ENCODE results near the gene TCAP.

Gene TCAP

DNA sequence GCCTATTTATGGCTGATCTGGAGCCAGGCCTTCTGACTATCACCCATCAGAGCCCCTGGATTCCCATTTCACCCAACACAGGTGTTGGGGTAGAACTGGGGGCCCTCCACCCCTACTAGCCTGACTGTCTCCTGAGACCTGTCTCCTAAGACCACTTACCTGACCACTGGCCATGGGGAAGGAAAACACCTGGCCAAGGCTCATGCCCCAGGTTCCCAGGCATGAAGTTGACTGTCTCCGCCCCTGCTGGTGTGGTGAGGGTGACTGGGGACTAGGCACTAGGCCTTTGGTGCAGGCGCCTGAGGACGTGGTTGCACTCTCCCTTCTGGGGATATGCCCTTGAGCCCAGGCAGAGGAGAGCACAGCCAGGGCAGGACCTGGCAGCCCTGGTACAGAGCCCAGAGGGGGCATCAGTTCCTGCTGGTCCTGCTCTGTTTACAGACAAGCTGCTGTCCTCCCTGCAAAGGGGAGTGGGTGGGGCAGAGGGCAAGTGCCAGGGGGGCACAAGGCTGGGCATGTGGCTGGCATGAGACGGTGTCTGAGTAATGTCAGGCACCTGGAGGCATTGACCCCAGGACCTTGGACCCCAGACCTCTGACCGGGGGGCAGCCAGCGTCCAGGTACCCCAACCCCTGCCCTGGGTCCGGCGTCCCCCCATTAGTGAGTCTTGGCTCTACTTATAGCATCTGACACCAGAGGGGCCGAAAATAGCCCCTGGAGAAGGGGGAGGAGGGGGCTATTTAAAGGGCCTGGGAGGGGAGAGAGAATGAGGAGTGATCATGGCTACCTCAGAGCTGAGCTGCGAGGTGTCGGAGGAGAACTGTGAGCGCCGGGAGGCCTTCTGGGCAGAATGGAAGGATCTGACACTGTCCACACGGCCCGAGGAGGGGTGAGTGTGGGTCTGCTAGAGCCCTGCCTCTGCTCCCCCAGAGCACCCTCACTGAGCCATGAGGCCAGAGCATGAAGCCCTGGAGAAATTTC, at the start of gene TCAP:
Gene TCAP, plus strand, starts transcription at position 769 of the 981 bp plus-strand sequence. Its CDS starts 11 bp downstream, at position 780.
- no peak for DNase-seq (ENCODE audit: low spot score)

DNA sequence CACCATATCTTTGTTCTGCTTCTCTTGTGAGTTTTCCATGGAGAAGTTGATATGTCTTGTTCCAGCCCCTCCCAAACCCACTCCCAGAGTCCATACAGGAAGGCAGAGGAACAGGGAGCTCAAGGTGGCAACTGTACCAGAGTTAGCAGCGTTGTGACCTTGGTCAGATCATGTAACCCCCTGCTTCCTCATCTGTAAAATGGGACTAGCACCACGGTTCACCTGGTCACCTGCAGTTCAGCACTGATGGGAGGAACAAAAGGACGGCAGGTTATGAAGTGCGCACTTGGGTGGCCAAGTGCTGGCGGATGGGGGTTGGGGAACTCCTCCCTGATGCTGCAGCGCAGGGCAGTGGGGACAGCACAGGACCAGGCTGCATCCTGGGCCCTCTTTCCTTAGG, 49.7 kb upstream of the TCAP start:
- no peak for DNase-seq (ENCODE audit: low spot score)

GRCh38 chr17:39617100-39617445, 48.1 kb upstream of the TCAP start:
- no peak for DNase-seq (ENCODE audit: low spot score)

GRCh38 chr17:39617446-39618245, 47.5 kb upstream of the TCAP start:
- peak; percentile 77 for DNase-seq (ENCODE audit: low spot score)

DNA sequence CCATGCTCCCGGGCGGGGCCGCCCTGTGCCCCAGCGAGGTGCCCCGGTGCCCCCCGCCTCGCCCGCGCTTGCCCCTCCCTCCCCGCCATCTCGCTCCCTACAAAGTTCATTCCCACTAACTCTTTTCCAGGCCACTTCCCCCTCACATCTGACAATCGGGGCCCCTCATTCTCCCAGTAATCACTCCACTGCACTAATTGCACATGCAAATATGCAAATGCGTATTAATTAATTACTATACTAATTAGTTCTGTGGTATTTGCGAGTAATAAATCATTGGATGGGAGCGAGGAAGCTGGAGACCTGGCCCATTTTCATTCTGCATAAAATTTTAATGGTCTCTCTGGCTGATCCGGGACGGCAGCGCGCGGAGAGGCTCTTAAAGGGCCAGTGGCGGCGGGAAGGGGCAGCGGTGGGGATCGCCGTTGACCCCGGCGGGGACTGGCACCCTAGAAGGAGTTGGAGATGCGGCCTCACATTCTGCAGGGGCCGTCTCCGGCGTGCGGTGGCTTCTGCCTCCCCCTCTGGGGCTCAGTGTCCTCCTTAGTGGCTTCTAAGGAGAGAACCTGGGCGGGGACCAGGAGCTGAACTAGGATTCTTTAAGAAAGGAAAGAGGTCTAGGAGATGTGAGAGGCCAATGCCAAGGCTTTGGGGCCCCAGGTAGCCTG, 46.8 kb upstream of the TCAP start:
- DNase-seq (ENCODE audit: low spot score), result peak; percentile 48

DNA sequence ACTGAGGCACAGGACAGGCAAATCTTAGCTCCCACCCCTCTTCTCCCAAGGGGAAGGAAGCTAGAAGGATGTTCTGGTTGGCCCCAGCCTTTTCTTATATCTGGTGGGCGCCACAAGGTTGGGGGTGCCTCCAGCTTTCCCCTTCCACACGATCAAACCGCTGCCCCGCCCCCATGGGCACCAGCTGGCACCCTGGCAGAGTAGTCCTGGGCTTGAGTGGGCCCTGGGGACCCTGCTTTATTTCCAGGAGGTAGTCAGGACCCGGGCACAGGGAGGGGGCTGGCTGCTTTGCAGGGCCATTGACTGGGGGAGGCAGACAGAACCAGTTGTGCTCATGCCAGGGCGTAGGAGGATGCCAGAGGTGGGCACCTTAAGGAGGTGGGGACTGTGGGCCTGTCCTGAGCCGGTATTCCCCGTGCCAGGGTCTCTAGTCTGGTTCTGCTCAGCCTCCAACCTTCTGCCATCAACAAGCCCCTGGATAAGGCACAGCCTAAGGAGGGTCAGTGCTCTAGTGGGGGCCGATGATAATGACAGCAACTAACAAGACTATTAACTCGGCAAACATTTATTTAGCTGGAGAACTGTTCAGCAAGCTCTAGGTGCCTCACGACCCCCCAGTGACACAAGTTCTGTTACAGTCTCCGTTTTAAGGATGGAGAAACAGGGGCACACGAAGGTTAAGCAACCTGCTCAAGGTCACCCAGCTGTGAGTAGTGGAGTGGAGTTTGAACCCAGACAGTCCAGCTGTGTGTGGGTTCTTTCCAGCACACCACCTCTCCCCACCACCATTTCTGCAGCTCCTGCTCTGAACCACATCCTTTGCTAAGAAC, 46.0 kb upstream of the TCAP start:
- no peak for DNase-seq (ENCODE audit: low spot score)

GRCh38 chr17:39619786-39620101, 45.4 kb upstream of the TCAP start:
- no peak for DNase-seq (ENCODE audit: low spot score)

DNA sequence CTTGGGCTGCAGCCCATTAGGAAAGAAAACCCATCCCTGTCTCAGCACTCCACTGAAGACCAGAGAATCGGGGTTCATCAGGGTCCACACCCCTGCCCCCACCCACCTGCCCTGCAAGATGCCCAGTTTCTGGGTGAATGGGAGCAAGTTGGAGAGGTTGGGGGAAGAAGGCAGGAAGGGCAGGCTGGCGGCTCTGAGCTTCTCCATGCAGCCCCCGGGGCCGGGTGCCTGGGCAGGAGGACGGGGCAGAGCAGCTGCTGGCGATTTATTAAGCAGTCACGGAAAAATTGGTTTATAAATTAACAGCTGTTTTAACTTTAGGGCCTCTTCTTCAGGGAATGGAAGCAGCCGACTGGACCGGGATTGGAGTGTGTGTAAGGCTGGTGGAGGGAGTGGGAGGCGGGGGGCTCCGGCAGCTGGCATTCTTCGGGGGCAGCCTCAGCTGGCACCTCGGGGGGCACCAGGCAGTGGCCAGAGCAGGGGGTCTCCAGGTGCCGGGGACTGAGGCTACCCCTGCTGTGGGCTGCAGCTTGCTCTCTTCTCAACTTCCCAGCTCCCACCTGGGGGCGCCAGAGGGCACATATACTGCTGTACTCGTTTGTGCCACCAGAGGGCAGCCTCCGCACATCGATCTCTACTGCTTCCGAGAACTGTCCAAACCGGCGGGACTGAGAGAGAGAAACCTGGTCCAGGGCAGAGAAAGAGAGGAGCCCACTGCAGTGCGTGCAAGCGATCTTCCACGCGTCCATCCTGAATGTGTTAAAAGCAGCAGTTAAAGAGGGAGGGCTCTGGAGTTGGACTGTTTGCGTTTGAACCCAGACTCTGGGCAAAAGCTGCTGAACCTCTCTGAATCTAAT, 43.4 kb upstream of the TCAP start:
- DNase-seq (ENCODE audit: low spot score), result peak; percentile 91

- no peak for DNase-seq (ENCODE audit: low spot score)
Observed at GRCh38 chr17:39622380-39623006, 42.7 kb upstream of the TCAP start.

- peak; percentile 86 for DNase-seq (ENCODE audit: low spot score)
Observed at GRCh38 chr17:39623356-39623950, 41.7 kb upstream of the TCAP start.

- no peak for DNase-seq (ENCODE audit: low spot score)
Observed at GRCh38 chr17:39624313-39624712, 40.8 kb upstream of the TCAP start.

DNA sequence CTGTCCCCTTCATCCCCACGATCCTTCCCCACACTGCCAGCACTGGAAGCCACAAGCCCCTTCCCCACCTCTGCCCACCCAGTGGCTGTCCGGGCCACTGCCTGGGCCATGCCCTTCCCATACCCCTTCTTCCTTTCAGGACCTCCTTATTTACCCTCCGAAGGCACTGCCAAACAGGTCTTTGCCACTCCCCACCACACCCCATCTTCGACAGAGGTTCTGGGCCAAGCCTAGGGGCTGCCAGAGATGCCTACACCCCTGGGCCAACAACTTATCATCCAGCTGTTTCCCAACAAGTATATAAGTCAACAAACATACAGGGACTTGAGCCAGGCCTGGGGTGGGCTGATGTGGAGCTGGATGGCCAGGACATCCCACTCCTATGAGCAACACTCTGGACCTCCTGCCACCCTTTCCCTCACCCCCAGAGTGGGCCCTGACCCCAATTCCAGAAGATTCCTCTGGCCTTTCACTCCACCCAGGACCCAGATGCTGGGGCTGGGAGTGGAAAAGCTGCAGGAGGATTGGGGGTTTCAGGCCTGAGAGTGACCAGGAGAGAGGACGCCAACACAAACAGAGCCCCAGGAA, 39.9 kb upstream of the TCAP start:
- DNase-seq (ENCODE audit: low spot score), result no peak

DNA sequence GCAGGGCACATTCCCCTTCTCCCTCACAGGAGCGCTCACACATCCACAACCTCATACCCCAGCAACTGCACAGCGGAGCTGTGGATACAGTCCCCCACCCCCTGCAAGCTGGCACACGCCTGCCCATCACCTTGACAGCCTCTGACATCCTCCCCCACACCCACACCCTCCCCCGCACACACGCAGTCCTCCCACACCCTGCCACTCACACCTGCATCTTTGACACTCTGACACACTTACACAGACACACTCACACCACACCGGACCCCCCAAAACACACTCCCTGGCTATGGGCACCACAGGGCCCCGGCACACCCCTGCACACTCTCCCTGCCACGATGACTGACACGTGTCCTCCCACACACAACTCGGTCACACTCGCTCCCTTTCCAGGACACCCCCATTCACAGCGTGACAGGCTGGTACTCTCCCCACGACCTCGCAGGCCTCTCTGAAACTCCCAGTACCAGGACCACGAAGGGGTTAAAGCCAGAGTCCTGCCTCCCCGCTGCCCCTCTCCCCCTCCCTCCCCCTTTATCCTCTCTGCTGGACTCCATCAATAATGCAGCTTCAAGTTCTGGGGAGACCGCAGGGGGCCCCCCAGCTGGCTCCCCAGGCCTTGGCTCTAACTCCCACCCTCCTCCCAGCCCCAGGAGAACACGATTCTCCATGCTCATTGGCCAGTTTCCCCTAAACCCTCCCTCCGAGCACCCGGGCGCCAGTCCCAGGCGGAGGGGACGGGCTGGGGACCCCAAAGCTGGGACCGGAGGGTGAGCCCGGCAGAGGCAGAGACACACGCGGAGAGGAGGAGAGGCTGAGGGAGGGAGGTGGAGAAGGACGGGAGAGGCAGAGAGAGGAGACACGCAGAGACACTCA, 38.7 kb upstream of the TCAP start, which contains the start of gene PPP1R1B:
Gene PPP1R1B, plus strand, starts transcription at position 782 of the 876 bp plus-strand sequence. CDS start 441 bp downstream, outside the sequence.
- DNase-seq (ENCODE audit: low spot score), result no peak

- no peak for DNase-seq (ENCODE audit: low spot score)
Observed at GRCh38 chr17:39627047-39627711, 38.0 kb upstream of the TCAP start.

DNA sequence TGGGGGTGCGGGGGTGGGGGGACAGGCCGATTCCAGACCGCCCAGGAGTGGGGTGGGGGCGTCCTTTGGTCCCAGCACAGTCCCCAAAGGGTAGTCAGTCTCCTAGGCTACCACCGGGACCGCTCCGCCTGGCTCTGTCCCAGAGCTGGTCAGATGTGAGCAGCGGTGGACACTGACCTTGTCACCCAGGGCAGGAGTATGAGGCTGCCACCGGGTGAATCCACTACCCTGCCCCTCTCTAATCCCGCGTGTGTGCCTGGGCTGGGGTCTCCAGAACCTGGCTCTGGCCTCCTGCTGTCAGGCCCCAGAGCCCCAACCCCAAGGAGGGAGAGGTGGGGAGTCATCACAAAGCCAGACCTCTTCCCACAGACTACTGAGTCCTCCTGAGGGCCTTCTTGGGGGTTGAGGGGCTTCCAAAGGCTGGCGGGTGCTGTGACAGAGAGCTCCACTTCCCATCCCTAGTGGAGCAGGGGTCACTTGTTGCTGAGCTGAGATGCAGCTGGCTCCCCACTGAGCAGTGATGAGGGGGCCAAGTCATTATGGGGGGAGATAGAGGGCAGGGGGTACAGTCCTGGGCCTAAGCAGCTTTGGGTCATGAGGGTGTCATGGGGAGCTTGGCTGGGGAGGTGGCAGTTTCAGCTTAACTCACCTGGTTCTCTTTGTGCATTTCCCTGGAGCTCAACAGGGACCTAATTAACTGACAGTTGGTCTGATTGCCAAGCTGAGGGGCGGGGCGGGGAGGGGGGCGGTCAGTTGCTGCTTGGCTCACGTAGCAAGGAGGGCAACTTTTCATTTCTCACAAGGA, 37.2 kb upstream of the TCAP start:
- no peak for DNase-seq (ENCODE audit: low spot score)

DNA sequence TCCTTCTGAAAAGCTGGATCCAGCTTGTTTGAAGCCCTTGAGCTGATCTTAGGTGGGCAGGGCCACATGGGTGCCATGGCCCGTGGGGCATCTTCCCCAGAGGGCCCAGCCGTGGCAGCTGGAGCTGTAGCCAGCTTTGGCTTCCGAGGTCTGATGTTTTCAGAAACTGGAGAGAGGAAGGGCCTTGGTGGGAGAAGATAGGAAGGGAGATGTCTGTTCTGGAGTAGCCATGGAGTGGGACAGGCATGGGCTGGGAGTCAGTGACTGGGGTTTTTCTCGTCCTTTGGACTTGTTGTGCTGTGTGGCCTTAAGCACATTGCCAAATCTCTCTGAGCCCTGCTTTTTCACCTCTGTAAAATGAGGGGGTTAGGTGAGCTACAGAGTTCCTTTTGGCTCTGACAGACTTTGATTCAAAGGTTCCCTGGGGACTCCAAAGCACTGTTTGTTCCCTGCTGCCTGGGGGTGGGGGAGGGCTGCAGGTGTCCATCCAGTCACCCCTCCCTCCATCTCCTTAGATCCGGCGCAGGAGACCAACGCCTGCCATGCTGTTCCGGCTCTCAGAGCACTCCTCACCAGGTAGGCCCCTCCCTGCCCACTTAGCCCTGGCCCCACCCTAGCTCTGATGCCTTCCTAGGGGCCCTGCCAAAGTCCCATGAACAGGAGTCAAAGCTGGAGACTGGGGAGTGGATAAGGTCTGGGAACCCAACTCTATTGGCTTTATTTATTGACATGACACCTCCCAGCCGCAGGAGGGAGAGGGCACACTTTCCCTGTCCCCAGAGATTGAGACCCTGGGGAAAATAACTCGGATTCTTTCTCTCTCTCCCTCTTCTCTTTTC, 36.3 kb upstream of the TCAP start:
- no peak for DNase-seq (ENCODE audit: low spot score)
